HK-2 (cell line): ENCODE results near the gene DCP1A.
"Not testable (repeated sequence)": the region's sequence is repeated elsewhere in the genome, so short reads cannot be mapped to it uniquely, and the experiment has no call there.

Experiments used
- DNase-seq: peaks from one replicate; pipeline ENCODE4 v3.0.0-alpha.2; 2018; ENCODE audit not compliant: unreplicated experiment

Gene DCP1A

GRCh38 chr3:53328746-53329145 is 18.6 kb downstream of the DCP1A start:
- DNase-seq, result no peak

- DNase-seq, result not testable (repeated sequence)
Observed at GRCh38 chr3:53327986-53328385, 19.4 kb downstream of the DCP1A start.

GRCh38 chr3:53324105-53324504 is 23.2 kb downstream of the DCP1A start:
- DNase-seq, result no peak

GRCh38 chr3:53320697-53321096 is 26.6 kb downstream of the DCP1A start:
- DNase-seq, result no peak

- DNase-seq, result no peak
Observed at GRCh38 chr3:53318522-53318921, 28.8 kb downstream of the DCP1A start.

- no peak for DNase-seq
Observed at GRCh38 chr3:53312832-53313231, 34.5 kb downstream of the DCP1A start.

GRCh38 chr3:53311882-53312281 is 35.5 kb downstream of the DCP1A start:
- DNase-seq, result no peak

GRCh38 chr3:53303957-53304356 is 43.4 kb downstream of the DCP1A start:
- DNase-seq, result no peak

- no peak for DNase-seq
Observed at GRCh38 chr3:53303549-53303948, 43.8 kb downstream of the DCP1A start.

- no peak for DNase-seq
Observed at GRCh38 chr3:53300826-53301225, 46.5 kb downstream of the DCP1A start.

- not testable (repeated sequence) for DNase-seq
Observed at GRCh38 chr3:53299611-53300023, 47.7 kb downstream of the DCP1A start.

GRCh38 chr3:53295410-53295809 is 51.9 kb downstream of the DCP1A start:
- DNase-seq, result no peak

- DNase-seq, result no peak
Observed at GRCh38 chr3:53293867-53294266, 53.5 kb downstream of the DCP1A start.

- no peak for DNase-seq
Observed at GRCh38 chr3:53288214-53288613, 59.1 kb downstream of the DCP1A start.

GRCh38 chr3:53287131-53287629 is 60.2 kb downstream of the DCP1A start:
- DNase-seq, result no peak

- no peak for DNase-seq
Observed at GRCh38 chr3:53286727-53287126, 60.6 kb downstream of the DCP1A start.

GRCh38 chr3:53282581-53282980 is 64.8 kb downstream of the DCP1A start:
- DNase-seq, result no peak

GRCh38 chr3:53278667-53279066 is 68.7 kb downstream of the DCP1A start:
- no peak for DNase-seq

GRCh38 chr3:53274938-53275605 is 72.3 kb downstream of the DCP1A start:
- no peak for DNase-seq

GRCh38 chr3:53273146-53273670 is 74.1 kb downstream of the DCP1A start:
- no peak for DNase-seq

- peak; percentile 89 for DNase-seq
Observed at GRCh38 chr3:53269888-53270880, 77.2 kb downstream of the DCP1A start.

GRCh38 chr3:53269193-53269592 is 78.2 kb downstream of the DCP1A start:
- DNase-seq, result not testable (repeated sequence)
